GM21619 (cell line): Measurements from ENCODE around the gene MTMR6.
A peak's percentile ranks its signal among the peaks of the same experiment; 100 is the strongest.
"Not testable (repeated sequence)": the region's sequence is repeated elsewhere in the genome, so short reads cannot be mapped to it uniquely, and the experiment has no call there.

Experiments
- ATAC-seq: cut with Tn5 transposase; IDR thresholded peaks from one replicate; pipeline ENCODE4 v1.9.1; 2021; ENCODE audit not compliant: unreplicated experiment

Gene MTMR6

DNA sequence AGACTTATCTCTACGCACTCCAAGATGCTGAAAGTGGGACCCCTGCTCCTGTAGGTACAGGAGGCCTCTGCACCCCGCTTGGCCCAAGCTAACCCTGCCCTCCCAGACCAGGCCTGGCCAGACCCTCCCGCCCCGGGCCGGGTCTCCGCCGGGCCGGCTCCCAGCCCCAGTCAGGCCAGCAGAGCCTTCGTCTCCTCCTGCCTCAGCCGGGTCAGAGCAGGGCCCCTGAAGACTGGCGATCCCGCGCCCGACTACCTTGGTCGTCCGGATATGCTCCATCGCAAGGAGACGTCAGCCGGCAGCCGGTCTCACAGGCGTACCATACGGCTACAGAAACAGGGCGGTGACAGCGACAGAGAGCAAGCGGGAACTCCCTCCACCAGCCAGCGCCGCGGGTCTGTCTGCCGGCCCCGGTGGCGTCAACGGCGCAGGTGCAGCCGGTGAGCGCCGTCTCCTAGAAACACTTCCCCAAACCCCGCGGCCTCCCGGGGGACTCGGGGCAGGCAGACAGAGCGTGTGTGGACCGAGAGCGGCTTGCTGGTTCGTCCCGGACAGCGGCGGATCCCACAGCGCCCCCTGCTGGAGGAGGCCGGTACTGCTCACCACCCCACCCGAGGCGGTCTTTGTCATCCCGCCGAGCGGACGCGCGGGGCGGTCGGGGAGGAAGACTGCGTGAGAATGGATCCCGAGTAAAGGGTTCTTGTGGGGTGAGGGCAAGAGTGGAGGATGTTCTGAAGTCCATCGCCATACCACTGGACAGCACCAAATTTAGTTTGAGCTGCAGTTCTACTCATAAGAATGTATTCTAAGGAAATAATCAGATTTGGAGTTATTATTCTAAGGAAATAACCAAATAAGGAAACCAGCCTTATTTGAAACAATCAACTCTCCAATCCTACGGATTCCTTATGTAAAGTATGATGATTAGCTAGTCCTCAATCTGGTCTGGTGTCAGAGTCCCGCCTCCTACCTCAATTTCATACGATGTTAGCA, at the start of gene MTMR6:
TSS of gene MTMR6 (minus strand) at position 520 of the 993 bp plus-strand sequence. CDS start at position 279, 241 bp downstream.
- peak; percentile 96 for ATAC-seq

DNA sequence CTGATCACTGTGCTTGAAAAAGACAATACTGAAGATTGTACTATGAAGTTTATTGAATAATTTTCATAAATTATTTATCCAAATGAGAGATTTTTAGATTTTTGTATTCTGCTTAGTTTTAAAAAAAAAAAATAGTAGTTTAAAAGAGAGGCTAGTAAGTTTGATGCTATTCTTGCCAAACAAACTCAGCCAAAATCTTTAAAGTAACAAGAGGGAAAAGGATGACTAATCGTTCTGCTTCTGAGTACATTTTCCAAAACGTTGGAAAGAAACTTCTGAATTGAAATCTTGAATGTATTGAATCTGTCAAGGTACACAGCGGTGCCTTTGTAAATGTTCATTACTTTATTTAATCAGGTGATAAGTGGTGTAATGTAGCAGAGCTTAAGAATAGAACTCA, 48.6 kb upstream of the MTMR6 start:
- ATAC-seq, result no peak

DNA sequence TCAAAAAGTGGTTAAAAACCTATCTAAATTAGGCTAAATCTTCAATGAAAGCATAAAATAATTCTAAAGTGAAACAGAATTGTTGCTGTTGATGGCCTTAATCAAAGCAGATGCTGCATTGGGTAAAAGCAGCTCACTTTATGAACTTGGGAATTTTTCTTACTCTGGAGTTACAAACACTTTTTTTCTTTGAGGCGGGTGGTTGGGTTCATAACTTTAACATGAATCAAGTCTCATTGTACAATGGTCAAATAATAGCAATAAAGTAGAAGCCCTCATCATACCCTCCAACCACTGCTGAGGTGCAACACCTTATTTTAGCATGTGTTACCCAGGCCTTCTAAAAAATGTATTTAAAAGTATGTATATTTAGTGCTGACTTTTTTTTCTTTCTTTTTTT, 43.3 kb upstream of the MTMR6 start:
- ATAC-seq, result no peak

DNA sequence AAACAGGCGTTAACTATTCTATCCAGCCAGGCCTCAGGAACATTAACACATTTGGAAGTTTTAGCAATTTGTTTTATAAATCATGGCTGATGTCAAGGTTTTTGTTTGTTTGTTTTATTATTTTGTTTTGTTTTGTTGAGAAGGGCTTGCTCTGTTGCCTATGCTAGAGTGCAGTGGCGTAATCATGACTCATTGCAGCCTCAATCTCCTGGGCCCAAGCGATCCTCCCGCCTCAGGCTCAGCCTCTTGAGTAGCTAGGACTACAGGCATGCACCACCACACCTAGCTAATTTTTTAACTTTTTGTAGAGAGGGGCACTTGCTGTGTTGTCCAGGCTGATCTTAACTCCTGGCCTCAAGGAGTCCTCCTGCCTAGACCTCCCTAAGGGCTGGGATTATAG, 42.4 kb upstream of the MTMR6 start:
- ATAC-seq, result no peak

DNA sequence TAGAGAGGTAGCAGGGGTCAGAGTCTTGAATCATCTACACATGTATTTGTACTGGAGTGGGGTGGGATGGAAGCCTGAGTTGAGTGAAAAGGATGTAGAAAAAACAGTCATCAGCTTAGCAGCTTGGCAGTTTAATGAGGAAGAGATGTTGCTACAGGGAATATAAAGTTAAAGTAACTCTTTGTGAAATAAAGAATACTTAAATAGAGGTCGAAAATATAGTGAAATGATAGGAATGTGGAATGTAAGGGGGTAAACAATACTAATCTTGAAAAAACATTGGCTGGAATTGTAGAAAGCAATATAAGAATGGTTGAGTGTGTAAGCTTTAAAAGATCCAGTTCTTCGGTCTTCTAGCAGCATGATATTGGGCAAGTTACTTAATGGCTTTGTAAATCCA, 36.8 kb upstream of the MTMR6 start:
- no peak for ATAC-seq

DNA sequence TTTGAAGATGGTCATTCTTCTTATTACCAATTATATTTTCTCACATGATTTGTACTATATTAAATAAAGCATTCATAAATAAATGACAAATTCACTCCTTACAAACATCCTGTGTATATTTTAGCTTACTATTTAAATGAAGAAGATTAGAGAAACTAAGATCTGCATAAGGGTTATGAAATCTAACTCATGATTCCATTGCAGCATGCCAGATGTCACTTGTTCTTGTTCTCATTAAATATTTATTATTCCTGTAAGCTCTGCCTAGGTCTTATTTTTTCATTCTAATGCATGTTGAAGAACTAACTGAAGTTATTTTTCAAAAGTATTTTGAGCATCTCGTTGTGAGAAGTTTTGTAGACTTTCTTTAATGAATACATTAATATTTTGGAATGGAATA, 32.5 kb upstream of the MTMR6 start:
- no peak for ATAC-seq

DNA sequence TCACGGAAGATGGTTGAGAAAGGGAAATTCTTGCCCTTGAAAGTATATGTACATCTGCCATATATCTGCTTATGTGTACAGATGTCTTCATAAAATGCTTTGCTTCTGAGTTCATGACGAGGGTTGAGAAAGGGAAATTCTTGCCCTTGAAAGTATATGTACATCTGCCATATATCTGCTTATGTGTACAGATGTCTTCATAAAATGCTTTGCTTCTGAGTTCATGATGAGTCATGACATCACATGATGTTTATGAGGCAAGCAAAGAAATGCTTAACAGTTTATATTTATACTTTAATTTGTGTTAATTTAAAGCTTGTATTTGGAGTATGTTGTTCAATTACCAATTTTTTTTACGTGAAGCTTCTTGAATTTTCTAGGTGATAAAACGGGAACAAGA, 31.7 kb upstream of the MTMR6 start:
- ATAC-seq, result not testable (repeated sequence)

DNA sequence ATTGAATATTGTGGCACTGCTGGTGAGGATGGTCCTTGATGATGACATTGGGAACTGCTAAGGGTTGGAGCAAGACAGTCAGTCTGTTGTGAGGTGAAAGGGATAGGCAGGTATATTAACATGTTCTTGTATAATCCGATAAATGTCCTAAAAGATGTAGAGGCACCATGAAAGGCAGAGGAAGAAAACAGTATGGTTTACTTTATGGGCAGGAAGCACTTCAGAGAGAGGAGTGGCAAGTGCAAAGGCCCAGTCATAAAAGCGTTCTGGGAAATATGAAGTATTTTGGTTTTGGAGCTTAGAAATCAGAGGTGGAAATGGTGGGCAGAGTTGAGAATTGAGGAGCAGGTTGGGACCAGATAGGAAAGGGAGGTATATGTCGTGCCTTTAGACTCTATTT, 23.6 kb upstream of the MTMR6 start:
- no peak for ATAC-seq

DNA sequence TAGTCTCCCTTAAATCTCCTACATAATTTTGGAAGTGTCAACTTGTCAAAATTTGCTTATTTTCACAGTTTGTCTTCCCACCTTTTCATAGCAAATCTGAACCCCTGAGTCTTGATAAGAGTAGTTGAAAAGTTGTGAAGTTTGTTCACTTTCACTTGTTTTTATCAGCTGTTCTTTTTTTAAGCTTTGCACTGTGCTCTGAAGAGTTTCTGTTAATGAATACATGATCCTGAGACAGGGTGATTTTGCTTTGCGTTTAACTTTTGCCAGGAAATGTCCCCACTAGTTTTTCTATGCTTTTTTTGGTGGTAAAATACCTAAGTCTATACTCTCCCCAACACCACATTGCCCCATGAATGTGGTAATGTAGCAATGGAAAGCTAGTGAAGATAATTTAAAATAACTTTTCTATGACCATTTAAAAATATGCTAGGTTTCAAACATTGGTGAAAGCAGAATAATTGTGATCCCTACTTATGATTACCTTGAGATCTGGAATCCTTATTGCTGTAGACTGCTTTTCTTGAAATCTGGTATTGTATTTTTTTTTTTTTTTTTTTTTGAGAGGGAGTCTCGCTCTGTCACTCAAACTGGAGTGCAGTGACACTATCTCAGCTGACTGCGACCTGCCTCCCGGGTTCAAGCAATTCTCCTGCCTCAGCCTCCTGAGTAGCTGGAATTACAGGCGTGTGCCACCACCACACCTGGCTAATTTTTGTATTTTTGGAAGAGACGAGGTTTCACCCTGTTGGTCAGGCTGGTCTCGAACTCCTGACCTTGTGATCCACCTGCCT, 19.6 kb upstream of the MTMR6 start:
- no peak for ATAC-seq

DNA sequence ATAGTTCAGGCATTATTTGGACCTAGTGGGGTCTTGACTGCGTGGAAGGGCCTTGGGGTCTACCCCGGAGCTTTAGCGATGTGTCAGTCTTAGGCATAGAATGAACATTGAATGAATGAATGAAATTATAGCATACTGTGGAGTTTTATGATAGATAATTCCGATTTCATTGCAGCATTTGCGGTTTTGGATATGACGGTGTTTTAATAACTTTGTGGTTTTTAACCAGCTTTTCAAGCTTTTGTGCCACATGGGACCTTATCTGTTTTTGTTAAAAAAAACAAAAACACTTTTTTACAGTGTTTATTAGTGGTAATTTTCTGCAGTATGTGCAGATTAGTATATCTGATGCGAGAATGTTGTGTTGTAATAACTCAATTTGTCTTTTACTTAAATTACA, 14.8 kb upstream of the MTMR6 start:
- ATAC-seq, result no peak

DNA sequence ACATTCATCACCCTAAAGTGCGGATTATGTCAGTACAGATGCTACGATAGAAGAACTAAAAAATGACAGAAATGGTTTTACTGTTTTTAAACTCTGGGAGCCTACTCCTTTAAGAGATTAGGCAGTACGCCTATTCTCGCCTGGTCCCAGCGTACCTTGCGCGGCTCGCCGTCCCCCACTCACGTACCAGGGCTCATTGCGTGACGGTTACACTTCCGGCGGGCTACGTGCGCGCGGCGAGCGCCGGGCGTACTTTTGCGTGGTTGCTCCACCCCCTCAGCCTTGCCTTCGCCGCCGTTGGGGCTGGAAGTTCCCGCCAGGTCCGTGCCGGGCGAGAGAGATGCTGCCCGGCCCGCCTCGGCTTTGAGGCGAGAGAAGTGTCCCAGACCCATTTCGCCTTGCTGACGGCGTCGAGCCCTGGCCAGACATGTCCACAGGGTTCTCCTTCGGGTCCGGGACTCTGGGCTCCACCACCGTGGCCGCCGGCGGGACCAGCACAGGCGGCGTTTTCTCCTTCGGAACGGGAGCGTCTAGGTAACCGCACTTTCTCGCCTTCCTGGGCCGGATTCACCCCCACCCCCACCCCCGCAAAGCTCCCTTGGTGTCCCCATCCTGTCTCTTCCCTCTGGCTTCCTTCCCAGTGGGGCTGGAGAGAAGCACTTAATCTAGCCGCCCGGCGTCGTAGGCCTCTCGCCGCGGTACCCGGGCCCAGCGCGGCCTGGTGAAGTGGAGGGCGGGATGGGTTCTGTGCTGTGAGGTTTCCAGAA, 14.2 kb upstream of the MTMR6 start, which contains the start of gene NUP58:
TSS of gene NUP58 (plus strand) at position 279 of the 767 bp plus-strand sequence. CDS start at position 428, 149 bp downstream.
- peak; percentile 99 for ATAC-seq

DNA sequence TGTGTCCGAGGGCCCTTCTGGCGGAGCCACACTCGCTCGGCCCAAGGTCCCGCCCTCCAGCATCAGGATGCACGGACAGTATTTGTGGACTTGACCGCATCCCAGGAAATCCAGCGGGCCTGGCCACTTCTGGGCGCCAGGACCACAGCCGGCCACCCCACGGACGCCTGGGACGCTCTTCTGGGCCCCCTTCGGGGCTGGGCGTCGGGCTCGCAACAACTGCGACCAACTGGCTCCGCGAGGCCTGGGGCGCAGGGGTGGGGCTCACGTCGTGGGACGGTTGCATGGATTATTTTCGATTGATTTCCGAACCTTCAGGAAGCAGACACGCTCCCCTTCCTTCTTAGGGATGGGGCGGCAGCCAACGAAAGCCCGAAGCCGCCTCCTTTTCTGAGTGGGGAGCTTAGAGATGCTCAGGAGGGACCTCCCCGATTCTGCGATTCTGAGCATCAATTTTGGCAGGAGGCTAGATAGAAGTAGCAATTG, 13.6 kb upstream of the MTMR6 start:
- peak; percentile 19 for ATAC-seq

DNA sequence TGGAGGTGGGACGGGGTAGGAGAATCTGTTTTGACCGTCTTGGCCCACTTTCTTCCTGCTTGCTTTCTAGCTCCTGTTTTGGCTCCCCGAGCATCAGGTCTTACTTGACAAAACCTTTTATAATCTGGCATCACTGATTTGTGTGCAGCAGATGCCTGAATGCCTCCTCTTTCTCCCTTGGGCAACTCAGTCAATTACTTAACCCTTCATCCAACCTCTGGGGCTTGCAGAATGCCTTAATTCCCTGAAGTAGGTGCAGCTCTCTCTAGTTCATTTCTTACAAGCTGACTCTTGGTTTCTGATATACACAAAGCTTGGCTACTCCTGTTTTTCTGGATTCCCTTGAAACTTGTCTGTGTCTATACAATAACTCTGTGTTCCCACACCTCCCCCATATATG, 8.4 kb upstream of the MTMR6 start:
- ATAC-seq, result no peak

DNA sequence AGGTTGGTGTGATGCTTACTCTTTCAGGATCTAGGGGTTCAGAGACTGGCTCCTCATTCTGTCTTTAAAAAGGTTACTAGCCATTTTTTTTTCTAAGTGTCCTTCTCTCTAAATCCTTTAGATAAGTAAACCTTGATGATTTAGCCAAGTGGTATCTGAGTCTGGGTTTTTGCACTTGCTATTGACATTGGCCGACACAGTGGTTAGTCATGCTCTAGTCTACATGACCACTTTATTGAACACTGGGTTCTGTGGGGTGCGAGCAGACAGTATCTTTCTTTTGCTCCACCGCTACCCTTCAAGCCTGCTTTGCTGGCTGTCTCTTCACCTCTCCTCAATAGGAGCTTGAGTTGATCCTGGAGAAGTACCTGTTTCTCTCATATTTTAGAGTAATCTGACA, 7.9 kb upstream of the MTMR6 start:
- ATAC-seq, result no peak

DNA sequence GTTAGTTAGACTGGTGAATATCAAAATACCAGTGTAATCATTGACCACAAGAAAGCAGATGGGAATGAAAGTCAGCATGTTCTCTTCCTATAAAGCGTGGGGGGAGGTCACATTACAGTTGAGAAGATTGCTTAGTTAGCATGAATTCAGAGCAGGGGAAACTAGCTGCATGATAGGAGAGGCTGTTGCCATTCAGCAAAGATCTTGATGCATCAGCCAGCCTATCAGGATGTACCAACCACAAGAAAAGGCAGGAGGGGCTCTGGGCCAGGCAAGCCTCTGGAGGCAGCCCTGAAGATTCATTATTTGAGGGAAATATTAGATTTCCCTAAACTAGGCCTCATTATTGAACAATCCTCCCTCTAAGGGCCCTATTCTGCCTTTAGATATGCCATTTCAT, 5.0 kb upstream of the MTMR6 start:
- ATAC-seq, result no peak

DNA sequence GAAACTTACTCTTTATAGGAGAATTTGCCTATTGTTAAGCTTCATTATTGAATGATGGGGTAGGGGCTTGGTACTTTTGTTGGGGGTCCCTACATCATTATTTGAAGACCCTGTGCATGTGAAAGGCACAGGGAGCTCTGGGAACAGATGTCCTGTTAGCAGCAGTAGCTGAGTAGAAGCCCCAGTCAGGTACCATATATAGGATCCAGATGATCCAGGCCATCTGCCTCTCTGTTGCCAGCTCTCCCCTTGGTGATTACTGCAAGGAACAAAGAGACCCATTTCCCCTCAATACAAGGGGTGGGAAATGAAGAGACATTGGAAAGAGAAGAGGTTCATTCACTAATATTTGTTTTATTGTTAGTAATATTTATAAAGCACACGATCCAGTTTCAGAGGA, 4.4 kb upstream of the MTMR6 start:
- no peak for ATAC-seq

DNA sequence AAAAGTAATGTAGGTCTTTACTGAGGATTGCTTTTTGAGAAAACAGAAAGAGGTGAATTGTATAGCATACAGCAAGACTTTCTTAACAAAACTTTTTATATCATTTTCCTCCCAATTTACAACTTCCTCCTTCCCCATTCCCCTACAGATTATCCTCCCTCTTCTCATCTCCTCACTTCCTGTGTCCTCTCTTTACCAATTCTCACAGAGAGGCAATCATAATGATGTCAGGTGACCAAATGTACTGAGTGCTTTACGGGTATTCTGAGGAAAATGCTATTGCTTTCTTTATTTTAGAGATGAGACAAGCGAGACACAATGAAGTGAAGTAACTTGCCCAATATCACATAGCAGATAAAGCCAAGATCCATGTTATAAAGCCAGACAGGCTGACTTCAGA, 1.7 kb upstream of the MTMR6 start:
- ATAC-seq, result no peak

DNA sequence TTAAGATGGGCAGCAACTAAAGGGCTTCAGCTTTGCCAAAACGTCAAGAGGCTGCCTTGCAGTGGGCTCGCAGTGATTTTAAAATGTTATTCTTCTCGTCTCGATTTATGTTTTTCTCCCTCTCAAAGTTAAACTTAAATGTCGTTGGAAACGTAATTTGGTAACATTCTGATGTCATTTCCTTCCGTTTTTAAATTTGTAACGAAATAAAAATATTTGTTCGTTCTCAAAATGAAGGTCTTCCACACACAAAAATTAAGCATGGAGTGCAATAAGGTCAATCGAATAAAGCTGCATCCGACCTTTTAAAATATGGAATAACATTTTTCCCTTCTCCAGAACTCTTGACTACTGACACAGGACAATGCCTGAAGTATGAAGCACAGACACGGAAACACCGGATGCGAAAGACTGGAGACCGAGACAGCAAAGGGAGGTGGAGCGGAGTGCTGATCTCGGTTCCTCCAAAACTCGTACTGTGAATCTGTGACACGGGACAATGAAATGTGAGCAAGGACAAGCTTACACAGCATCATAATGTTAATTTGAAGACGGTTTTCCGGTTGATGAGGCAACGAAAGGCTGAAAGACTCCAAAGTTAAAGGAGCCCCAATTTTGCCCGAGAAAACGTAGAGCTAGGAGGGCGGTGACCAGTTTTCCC, 850 bp downstream of the MTMR6 start:
- no peak for ATAC-seq

DNA sequence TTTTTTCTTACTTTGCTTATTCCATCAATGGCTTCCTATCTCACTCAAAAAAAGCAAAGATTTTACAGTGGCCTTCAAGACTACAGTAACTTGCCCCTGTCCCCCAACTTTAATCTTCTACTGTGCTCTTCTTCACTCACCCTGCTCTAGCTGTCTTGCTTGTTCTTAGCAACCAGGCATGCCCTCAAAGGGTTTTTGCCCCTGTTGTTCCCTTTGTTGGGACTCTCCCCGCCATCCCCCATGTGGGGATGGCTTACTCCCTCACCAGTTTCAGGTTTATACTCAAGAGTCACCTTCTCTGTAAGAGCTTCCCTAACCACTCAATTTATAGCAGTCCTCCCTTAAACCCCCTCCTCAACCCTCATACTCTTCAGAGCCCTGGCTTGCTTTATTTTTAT, 5.4 kb downstream of the MTMR6 start:
- peak; percentile 29 for ATAC-seq

DNA sequence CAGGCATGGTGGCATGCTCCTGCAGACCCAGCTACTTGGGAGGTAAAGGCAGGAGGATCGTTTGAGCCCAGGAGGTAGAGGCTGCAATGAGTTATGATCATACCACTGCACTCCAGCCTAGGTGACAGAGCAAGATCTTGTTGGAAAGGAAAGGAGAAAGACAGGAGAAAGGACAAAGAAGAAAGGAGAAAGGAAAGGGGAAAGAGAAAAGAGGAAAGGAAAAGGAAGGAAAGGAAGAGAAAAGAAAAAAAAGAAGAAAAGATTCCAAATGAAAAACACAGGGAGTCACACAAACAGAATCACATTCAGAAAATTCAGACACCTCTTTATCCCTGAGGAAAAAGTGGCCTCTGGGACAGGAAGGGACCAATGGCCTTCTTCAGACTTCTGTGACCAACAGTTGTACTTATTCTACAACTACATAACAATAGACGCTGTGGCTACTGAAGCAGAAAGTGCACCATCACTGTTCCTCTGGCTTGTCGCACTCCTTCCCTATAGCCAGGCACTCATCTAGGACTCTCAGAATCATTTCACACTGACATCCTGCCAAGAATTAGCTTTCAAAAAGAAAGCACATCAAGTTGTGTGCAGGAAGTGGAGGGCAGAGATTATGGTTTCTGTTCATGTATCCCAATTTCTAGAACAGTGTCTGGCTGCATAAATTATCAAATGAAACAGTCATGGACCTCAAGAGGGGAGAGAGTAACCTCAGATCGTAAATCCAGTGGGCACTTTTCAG, 5.9 kb downstream of the MTMR6 start:
- ATAC-seq, result peak; percentile 61
